ENCODE data around the gene PLEKHJ1.
"Not testable (repeated sequence)": the region's sequence is repeated elsewhere in the genome, so short reads cannot be mapped to it uniquely, and the experiment has no call there.

PLEKHJ1 gene, protein sequence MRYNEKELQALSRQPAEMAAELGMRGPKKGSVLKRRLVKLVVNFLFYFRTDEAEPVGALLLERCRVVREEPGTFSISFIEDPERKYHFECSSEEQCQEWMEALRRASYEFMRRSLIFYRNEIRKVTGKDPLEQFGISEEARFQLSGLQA

DNA sequence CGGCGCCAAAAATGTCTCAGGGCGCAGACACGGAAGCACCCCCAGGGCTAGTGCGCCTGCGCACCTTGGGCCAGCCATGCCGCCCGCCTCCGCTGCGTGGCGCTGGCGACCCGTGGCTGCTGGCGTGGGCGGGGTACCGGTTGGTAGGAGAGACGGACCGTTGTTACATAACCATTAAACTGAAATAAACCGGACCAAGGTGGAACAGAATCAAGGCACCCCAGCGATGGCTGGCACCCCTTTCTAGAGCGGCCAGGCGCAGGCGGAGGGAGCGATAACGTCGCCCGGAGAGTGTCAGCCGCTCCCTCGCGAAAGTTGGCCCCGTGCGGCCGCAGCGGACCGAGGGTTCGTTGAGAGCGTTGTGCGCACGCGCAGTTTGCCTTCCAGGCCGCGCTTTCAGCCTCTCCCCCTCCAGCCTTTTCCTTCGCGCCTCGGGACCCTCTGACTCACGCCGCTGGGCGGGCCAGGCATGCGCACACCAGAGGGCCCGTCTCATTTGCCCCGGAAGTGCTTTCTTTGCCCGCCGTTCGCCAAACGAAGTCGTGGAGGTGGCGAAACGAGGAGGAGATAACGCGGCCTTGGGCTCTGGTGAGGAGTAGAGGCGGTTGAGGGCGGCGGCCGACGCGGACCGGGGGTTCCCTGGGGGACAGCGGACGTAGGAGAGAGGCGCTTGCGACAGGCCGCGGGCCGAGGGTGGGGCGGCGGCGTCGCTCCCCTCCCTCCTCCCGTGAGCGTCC, at the start of gene PLEKHJ1, which contains the start of gene SF3A2:
PLEKHJ1 (minus strand) TSS at position 16 of the 737 bp plus-strand sequence. CDS start 81 bp downstream, outside the sequence.
SF3A2 (plus strand) TSS at position 511 of the 737 bp plus-strand sequence. CDS start 6,595 bp downstream, outside the sequence.
- DNase-seq (ENCODE audit: low read depth, low spot score) = peak; percentile 94

DNA sequence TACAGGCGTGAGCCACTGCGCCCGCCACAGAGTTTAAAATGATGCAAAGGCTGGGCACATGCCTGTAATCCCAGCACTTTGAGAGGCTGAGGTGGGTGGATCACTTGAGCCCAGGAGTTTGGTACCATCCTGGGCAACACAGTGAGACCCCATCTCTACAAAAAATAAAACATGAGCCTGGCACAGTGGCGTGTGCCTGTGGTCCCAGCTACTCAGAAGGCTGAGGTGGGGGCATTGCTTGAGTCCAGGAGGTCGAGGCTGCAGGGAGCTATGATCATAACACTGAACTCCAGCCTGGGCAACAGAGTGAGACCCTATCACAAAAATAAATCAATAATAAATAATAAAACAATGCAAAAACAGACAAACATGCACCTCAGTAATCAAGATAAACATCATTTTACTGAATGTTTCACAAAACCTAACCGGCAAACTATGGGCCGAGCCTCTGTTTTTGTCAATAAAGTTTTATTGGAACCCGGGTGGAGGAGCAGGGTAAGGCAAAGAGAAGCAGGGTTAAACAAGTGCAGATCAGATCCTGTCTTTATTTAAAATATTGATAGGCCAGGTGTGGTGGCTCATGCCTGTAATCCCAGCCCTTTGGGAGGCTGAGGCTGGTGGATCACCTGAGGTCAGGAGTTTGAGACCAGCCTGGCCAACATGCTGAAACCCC, 47.8 kb upstream of the PLEKHJ1 start:
- no peak for DNase-seq (ENCODE audit: low read depth, low spot score)

DNA sequence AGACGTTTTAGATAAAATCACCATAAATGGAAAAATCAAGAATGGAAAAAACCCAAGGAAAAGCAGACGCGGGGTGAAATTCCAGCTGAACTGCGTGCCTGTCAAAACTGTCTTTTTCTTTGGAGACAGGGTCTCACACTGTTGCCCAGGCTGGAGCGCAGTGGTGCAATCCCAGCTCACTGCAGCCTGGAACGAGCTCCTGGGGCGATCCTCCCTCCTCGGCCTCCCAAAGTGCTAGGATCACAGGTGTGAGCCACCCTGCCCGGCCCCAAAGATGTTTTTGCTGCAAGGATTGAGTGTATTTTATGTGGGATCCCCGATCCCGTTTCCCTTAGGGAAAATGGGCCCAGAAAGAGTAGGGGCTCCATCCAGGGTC, 46.7 kb upstream of the PLEKHJ1 start:
- DNase-seq (ENCODE audit: low read depth, low spot score) = no peak

DNA sequence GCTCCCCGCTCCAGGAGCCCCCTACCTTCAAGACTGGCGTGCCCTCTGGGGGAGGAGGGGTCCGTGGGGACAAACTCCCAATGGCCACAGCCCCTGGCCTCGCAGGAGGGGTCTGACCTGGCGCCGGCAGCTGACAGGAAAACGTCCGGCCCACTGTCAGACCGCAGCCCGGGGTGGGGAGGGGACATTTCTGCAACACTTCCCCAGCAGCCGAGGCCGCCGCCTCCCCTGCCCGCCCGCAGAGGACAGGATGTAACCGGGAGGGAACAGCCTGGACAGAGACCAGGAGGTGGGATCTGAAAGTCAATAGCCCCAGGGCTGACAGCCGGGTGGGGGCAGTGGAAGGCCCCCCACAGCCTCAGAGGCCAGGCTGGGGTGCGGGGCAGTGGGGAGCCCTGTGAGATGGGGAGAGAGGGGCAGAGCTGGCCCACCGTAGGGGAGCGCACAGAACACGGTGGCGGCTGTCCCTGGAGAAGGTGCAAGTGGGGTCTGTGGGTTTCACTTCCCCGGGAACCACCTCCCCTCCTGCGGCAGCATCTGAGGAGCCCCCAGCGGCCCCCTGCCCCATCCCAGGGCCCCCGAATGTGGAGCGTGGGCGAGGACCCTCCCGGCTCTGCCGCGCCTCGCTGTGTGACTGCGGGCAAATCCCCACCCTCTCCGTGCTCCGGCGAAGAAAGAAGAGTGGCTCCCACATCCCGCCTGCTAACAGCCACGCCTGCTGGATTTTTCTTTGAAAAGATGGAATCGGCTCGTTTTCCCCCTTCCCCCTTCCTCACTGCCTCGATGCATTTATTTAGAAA, 46.1 kb upstream of the PLEKHJ1 start, which contains the start of gene PEAK3:
PEAK3 (minus strand) TSS at position 114 of the 800 bp plus-strand sequence. CDS start 1,244 bp downstream, outside the sequence.
- no peak for DNase-seq (ENCODE audit: low read depth, low spot score)

DNA sequence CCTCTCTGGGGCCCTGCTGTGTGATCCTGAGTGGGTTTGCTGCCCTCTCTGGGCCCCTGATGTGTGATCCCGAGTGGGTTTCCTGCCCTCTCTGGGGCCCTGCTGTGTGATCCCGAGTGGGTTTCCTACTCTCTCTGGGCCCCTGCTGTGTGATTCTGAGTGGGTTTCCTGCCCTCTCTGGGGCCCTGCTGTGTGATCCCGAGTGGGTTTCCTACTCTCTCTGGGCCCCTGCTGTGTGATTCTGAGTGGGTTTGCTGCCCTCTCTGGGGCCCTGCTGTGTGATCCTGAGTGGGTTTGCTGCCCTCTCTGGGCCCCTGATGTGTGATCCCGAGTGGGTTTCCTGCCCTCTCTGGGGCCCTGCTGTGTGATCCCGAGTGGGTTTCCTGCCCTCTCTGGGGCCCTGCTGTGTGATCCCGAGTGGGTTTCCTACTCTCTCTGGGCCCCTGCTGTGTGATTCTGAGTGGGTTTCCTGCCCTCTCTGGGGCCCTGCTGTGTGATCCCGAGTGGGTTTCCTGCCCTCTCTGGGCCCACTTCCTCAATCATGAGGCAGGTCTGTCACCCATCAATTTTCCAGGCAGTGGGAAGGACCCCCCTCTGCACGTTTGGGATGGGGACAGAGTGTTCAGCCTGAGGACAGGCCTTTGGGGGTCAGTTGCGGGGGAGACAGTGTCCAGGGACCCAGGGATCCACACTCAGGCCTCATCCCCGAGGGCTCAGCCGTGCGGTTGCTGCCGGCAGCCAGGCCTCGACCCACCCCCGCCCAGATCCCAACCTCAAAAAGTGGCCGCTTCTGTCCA, 45.3 kb upstream of the PLEKHJ1 start:
- DNase-seq (ENCODE audit: low read depth, low spot score) = not testable (repeated sequence)

DNA sequence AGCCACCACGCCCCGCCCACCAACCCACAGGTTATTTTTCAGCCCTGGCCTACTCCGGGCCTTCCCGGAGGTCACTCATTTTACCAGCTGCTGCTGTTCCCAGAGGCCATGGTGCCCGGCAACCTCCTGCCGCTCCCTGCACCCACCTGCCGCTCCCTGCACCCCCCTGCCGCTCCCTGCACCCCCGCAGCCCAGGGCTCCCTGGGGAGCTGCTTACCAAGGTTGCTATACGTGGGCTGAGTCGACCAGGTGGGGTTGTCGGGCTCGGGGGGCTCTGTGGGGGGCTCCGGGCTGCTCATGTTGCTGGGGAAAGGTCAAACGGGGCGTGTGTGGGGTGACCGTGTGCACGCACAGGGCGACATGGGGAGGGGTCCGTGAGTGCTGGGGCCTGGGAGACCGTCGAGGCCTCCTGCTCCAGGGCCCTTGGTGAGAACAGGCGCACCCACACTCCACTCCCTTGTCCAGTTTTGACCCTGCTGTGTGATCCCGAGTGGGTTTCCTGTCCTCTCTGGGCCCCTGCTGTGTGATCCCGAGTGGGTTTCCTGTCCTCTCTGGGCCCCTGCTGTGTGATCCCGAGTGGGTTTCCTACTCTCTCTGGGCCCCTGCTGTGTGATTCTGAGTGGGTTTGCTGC, 44.6 kb upstream of the PLEKHJ1 start:
- no peak for DNase-seq (ENCODE audit: low read depth, low spot score)

DNA sequence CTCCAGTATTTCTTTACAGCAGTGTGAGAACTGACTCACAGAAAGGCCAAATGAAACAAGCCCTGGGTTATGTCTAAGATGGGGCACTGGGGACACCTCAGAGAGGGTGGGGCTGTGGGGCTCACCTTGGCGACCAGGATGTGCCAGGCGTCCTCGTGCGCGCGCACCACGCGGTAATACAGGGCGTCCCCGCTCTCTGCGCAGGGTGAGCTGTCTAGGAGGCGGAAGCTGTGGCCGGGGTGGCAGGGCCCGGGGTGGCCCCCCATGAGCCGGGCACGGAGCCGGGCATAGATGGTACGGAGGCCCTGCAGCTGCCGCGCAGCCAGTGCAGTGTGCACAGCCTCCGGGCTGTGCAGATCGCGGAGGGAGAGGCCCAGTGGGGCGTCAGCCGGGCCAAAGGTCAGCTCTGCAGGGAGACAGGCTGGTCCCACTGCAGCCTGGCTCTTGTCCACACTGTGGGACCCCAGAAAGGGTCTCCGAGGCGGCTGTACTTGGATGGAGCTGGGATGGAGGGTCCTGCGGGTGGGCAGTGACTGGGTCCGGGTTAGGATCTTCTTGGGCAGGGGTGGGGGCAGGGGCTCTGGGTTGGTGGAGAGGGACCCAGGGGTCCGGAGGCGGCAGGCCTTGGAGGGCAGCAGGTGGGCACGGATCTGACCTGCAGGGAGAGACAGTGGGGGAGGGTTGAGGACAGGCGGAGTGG, 42.5 kb upstream of the PLEKHJ1 start:
- DNase-seq (ENCODE audit: low read depth, low spot score) = no peak

DNA sequence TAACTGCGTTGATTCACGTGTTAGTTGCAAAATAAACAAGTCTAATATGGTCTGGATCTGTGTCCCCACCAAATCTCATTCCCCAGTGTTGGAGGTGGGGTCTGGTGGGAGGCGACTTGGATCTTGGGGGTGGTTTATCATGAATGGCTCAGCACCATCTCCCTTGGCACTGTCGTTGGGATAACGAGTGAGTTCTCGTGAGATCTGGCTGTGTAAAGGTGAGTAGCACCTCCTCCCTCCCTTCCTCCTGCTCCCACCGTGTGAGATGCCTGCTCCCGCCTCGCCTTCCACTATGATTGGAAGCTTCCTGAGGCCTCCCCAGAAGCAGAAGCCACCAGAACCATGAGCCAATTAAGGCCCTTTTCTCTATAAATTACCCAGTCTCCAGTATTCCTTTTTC, 41.0 kb upstream of the PLEKHJ1 start:
- no peak for DNase-seq (ENCODE audit: low read depth, low spot score)

DNA sequence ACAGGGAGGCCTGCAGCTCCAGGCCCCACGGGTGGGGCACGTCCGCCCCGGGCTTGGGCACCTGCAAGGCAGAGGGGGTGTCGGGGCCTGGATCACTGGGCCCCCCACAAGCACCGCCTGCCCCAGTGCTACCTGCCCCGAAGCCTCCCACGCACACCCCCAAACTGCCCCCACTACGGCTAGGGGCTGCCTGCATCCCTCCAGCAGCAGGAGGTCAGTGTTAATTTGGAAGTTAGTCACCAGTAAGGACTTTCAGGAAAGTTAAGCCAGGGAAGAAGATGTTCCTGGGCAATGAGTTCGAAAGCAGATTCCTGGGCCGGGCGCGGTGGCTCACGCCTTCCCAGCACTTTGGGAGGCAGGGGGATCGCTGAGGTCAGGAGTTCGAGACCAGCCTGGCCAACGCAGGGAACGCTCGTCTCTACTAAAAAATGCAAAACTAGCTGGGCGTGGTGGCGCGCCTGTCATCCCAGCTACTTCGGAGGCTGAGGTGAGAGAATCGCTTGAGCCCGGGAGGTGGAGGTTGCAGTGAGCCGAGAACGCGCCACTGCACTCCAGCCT, 40.4 kb upstream of the PLEKHJ1 start:
- DNase-seq (ENCODE audit: low read depth, low spot score) = no peak

DNA sequence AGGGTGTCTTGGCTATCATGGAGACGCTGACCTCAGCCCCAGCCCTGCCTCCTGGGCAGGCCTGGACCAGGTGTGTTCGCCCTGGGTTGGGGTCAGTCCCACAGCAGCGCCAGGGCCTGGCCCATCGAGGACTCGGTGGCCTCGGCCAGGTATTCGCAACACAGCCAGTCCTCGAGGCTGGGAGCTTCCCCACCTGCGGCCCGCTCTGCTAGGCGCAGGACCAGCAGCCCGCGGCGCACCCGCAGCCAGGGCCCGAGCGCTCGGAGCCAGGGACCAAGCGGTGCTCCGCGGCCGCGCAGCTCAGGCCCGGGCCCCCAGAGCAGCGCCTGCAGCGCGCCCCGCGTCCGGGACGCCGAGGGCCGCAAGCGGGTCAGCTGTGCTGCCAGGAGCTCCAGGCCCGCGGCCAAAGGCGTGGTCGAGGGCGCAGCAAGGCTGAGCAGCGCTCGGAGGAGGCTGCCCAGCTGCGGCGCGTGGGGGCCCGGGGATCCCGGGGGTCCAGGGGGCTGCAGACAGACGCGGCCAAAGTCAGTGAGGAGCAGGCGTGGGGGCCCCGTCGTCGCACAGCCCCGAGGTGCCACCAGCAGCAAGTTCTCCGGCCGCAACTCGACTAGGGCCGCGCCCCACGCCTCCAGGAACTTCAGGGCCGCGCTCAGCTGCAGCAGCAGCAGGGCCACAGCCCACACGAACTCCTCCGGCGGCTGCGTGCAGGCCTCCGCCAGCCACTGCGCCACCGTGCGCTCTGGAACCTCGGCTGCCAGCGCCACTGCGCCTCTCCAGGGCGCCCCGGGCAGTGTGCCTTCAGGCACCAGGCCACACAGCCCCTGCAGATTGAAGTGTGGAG, 39.7 kb upstream of the PLEKHJ1 start:
- no peak for DNase-seq (ENCODE audit: low read depth, low spot score)

DNA sequence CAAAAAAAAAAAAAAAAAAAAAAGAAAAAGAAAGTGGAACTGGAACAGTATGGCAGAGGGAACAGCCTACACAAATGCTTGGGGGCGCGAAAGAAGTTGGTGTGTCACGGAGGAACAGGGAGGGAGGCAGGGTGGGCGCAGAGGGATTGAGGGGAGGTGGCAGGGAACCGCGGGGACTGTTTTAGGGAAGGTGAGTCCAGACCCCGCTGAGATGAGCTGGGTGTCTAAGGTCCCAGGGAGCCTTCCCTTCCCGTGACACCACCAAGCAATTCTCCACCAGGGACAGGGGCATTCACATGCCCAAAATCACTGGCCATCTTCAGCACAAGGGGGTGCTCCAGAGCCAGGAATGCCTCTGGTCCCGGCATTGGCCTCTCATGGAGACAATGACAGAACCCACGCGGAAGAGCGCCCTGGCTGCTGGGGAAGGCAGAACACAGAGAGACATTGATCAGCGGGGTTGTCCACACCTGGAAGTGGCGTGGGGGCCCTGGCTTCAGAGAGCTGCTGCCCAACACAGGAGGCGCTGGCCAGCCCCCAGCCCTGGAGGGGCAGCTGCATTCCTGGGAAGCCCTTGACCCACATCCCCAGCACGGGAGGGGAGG, 38.9 kb upstream of the PLEKHJ1 start:
- no peak for DNase-seq (ENCODE audit: low read depth, low spot score)

DNA sequence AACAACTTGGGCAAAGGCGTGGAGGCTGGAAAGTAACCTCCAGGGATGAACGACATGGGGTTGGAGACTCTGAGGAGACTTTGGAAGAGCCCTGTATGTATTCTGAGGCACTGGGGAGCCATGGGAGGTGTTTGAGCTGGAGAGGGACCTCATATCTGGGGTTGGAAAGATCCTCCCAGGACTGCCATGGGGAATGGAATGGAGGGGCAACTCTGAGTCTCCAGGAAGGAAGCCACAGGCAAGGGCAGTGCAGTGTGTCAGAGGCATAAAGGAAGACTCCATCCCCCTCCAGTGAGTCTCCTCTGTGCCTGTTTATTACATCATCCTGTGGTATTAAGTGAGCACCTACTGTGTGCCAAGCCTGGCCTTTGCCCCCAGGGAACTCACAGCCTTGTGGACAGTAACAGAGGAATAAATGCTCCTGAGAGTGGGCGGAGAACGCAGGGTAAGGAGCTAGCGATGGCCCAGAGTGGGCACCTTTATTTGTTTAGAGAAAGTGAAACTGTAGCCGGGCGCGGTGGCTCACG, 38.1 kb upstream of the PLEKHJ1 start:
- no peak for DNase-seq (ENCODE audit: low read depth, low spot score)

DNA sequence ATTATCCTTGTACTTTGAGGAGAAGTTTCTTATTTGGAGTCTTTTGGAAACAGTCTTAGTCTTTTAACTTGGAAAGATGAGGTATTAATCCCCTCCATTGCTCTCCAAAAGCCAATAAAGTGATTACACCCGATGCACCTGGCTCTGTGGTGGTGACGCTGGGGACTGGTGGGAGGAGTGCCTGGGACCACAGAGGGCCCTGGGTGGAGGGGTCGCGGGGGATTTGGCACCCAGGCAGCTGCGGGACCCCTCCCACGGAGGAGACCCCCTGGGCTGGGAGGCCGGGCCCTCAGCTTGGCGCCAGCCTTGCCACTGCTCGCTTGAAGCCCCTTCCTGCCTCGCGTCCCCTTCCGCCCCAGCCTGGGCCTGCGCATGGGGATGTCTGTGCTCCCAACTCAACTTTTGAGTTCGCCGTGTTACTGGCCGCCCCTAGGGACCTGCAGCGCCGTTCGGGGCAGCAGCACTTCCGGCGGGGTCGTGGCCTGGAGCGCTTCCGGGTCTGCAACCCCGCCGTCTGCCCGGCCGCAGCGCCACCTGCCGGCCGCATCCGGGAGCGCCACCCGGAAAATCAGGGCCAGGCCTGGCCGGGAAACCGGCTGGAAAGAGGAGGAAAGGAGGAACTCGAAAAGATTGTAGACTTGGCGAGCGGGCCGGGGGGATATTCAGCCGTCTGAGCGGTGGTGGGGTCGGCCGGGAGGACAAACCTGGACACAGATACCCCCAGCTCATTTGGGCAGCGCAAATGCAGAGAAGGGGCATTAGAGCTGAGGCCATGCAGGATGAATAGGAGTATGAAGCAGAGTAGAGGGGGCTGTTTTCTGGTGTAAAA, 37.4 kb upstream of the PLEKHJ1 start:
- peak; percentile 49 for DNase-seq (ENCODE audit: low read depth, low spot score)

DNA sequence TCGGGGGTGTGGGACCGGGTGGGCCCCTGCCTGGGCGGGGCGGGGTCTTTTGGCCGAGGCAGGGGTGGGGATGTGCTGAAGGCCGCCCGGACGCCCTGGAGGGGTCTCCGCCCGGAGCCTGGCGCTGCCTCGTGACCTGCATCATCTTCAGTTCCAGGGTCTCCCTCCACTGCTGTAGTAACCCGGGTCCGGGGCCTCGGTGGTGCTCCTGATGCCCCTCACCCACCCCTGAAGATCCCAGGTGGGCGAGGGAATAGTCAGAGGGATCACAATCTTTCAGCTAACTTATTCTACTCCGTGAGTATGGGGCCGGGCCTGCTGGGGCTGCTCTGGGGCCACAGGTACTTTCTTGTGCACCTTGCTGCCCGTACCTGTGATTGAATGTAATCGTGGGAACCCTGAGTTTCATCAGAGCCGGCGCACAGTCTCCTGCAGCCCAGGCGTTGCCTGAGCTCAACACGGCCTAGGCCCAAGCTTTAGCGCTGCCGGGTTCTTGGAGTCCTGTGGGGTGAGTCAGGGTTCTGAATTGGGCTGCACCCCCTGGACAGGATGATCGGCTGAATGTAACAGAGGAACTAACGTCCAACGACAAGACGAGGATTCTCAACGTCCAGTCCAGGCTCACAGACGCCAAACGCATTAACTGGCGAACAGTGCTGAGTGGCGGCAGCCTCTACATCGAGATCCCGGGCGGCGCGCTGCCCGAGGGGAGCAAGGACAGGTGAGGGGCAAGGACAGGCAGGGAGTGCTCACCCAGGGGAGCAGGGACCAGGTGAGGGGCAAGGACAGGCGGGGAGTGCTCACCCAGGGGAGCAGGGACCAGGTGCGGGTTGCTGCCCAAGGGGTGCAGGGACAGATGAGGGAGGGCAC, 35.3 kb upstream of the PLEKHJ1 start:
- no peak for DNase-seq (ENCODE audit: low read depth, low spot score)

DNA sequence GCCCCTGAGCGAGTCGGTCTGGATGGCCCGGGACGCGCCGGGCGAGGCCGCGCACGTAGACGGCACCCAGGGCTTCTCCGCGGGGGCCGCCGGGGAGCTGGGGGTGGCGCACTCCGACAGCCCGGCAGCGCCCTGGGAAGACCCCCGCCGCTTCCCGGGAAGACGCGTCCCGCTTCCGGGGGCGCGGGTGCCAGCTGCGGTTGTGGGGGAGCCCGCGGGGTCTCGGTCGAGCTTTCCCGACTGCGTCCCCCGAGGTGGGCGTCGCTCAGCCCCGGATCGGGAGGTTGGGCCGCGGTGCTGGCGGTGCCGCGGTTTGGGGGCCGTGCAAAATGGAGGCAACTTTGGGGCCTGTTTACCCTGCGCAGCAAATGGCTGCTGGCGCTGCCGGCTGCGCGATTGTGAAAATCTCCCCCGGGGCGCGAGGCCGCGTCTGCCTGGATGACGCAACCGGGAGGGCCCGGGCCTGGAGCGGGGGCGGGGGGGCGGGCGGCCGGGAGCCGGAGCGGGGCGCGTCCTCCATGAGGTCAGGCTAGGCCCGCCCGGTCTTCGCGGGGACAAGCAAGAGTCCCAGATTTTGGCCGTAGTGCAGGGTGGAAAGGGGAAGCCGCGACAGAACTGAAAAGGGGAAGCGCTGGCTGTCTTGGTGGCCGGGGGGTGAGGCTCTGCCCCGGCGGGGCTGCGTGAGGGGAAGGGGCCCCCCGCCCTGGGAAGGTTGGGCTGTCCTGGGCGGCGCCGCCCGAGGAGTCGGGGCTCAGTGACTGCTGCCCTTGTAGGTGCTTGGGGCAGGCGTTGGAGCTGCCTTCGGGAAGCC, 34.5 kb upstream of the PLEKHJ1 start:
- DNase-seq (ENCODE audit: low read depth, low spot score) = peak; percentile 41

DNA sequence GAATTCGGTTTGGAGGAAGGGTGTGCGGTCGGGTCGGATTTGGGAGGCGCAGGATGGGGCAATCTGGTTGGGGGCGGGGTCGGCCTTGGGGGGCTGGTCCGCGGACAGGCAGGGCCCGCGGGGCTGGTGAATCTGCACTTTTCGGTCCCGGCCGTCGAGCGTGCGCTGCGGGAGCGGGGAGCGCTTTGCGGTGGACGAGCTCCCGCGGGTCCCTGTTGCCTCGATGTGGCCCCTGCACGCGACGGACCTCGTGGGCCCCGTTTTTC, 34.0 kb upstream of the PLEKHJ1 start:
- DNase-seq (ENCODE audit: low read depth, low spot score) = no peak

All from activated CD4-positive, CD25-positive, alpha-beta regulatory T cell treated with anti-CD3 and anti-CD28 coated beads, Interleukin-2, amount 50 U/mL, for 16 hours (primary cell).